Upper lobe of left lung (tissue), 6 donors: ENCODE data around the gene EPS15. TPM values are rescaled to one million over a fixed set of nuclear protein-coding genes. Genes with fewer than 3 reads are reported as not detected.
"Not testable (repeated sequence)": the region's sequence is repeated elsewhere in the genome, so short reads cannot be mapped to it uniquely, and the experiment has no call there.

ENCODE experiments used
- ATAC-seq, 2 donors: fragments of 200-7000 bp; cut with Tn5 transposase; one replicate each; pipeline ENCODE4 v1.9.1; 2022; ENCODE audit warnings: mild to moderate bottlenecking in 2 of 2, moderate library complexity in 2 of 2; ENCODE audit not compliant: low FRiP score in 2 of 2
- DNase-seq, 2 donors: peaks; one replicate each; pipeline ENCODE4 v3.0.0-alpha.2; 2019 to 2020
- H3K27ac ChIP-seq, 4 donors: fragments of 200-600 bp; sonication (generic); one replicate each; pipeline ENCODE4 v1.5.1; 2016 to 2019
- H3K27me3 ChIP-seq, 4 donors: fragments of 200-600 bp; sonication (generic); one replicate each; pipeline ENCODE4 v1.5.1; 2017 to 2019
- H3K36me3 ChIP-seq, 4 donors: fragments of 200-600 bp; sonication (generic); one replicate each; pipeline ENCODE4 v1.5.1; 2016 to 2019
- H3K4me1 ChIP-seq, 4 donors: fragments of 200-600 bp; sonication (generic); one replicate each; pipeline ENCODE4 v1.5.1; 2018 to 2019
- H3K4me3 ChIP-seq, 4 donors: fragments of 200-600 bp; sonication (generic); one replicate each; pipeline ENCODE4 v1.5.1; 2017 to 2019; ENCODE audit warnings: mild to moderate bottlenecking in 2 of 4, moderate library complexity in 1 of 4
- H3K9me3 ChIP-seq, 4 donors: fragments of 200-600 bp; sonication (generic); one replicate each; pipeline ENCODE4 v1.5.1; 2018 to 2019
- CTCF ChIP-seq, 6 experiments: fragments of 450-650 bp in 4 of 6; fragments of 200-600 bp in 2 of 6; sonication (generic) in 2 of 6; IDR thresholded peaks; one replicate each; pipeline ENCODE4 v1.5.1; 2016 to 2019; ENCODE audit warnings: antibody characterized with exemption in 6 of 6
- EP300 ChIP-seq, 4 donors: sonication (generic); formaldehyde crosslinking; IDR thresholded peaks; one replicate each; pipeline ENCODE4 v1.5.1; 2017; ENCODE audit warnings: antibody characterized with exemption in 4 of 4, control low read depth in 2 of 4
- POLR2A ChIP-seq, 4 donors: fragments of 450-650 bp; IDR thresholded peaks; one replicate each; pipeline ENCODE4 v1.5.1; 2016 to 2017; ENCODE audit warnings: antibody characterized with exemption in 4 of 4, mild to moderate bottlenecking in 2 of 4
- POLR2AphosphoS5 ChIP-seq, 2 donors: sonication (generic); formaldehyde crosslinking; IDR thresholded peaks; one replicate each; pipeline ENCODE4 v1.5.1; 2017; ENCODE audit warnings: antibody characterized with exemption in 2 of 2
- WGBS, 2 donors: methylation state at CpG; one replicate each; pipeline ENCODE4 v1.1.5; 2017 to 2018; 5-methylcytosine and 5-hydroxymethylcytosine counted together
- total RNA-seq, 6 donors: library from RNA; depleted of rRNA in 4 of 6; stranded (reverse); fragments of >200 nt in 4 of 6; gene quantifications; one replicate each; pipeline versions ENCODE4 v1.1.0 to v1.2.1, GENCODE V29; 2016 to 2021
- donor health status: DM: no; HTN: no; CAD: no; lungs with moderate emphysema.
- donor health status: DM: no; HTN: yes; CAD: no; lungs with severe emphysema.

Gene EPS15
- total RNA-seq, 6 donors from 2014 or later: 50.4 to 181 (median 73.3) TPM

GRCh38 chr1:51464828-51465227, 54.2 kb downstream of the EPS15 start:
- Histone ChIP-seq H3K4me1 (no peaks in the 10 kb centered on the region), H3K36me3 (peaks cover 0 to 52% (median 13%) of the 10 kb centered on the region in 4 donors), H3K9me3 (no peaks in the 10 kb centered on the region), H3K4me3 (no peak overlapping the region), H3K27me3 (no peaks in the 10 kb centered on the region), H3K27ac (no peak overlapping the region)
- no peak for ATAC-seq
- no peak for TF ChIP-seq POLR2A (IDR thresholded peaks at IDR 0.05)
- no peak for TF ChIP-seq CTCF (IDR thresholded peaks at IDR 0.05)
- TF ChIP-seq POLR2AphosphoS5 (IDR thresholded peaks at IDR 0.05): no peak
- TF ChIP-seq EP300 (IDR thresholded peaks at IDR 0.05): no peak
- 97 to 98% methylated on average over 3 of the region's 3 CpGs for WGBS, 2 donors
- DNase-seq: no peak

- Histone ChIP-seq H3K4me1 (no peaks in the 10 kb centered on the region), H3K36me3 (peaks cover 0 to 57% (median 15%) of the 10 kb centered on the region in 4 donors), H3K27me3 (no peaks in the 10 kb centered on the region), H3K4me3 (no peak overlapping the region), H3K27ac (no peak overlapping the region), H3K9me3 (no peaks in the 10 kb centered on the region)
- TF ChIP-seq POLR2AphosphoS5 (IDR thresholded peaks at IDR 0.05): no peak
- TF ChIP-seq POLR2A (IDR thresholded peaks at IDR 0.05): no peak
- no peak for TF ChIP-seq CTCF (IDR thresholded peaks at IDR 0.05)
- no peak for TF ChIP-seq EP300 (IDR thresholded peaks at IDR 0.05)
- no peak for ATAC-seq
- WGBS, 2 donors: 77 to 82% methylated on average over 1 of the region's 1 CpG
- no peak for DNase-seq
These were observed 55.5 kb downstream of the EPS15 start for GRCh38 chr1:51463561-51463960.

- not testable (repeated sequence) for H3K4me3 ChIP-seq, DNase-seq
- H3K36me3 ChIP-seq: peaks cover 3 to 53% (median 11%) of the 10 kb centered on the region in 4 donors
These were observed 56.8 kb downstream of the EPS15 start for GRCh38 chr1:51462289-51462688.

GRCh38 chr1:51454554-51454953, 64.5 kb downstream of the EPS15 start:
- Histone ChIP-seq H3K4me1 (peaks cover 0 to 6% (median 3%) of the 10 kb centered on the region in 4 donors), H3K36me3 (peaks cover 0 to 35% (median 8%) of the 10 kb centered on the region in 4 donors), H3K27ac (no peak overlapping the region), H3K9me3 (no peaks in the 10 kb centered on the region), H3K27me3 (no peaks in the 10 kb centered on the region), H3K4me3 (no peak overlapping the region)
- TF ChIP-seq CTCF (IDR thresholded peaks at IDR 0.05): no peak
- TF ChIP-seq POLR2A (IDR thresholded peaks at IDR 0.05): no peak
- no peak for TF ChIP-seq POLR2AphosphoS5 (IDR thresholded peaks at IDR 0.05)
- TF ChIP-seq EP300 (IDR thresholded peaks at IDR 0.05): no peak
- WGBS, 2 donors: 87 to 92% methylated on average over 4 of the region's 4 CpGs
- DNase-seq (no peak), ATAC-seq (no peak)

More at GRCh38 chr1:51462289-51462688, 56.8 kb downstream of the EPS15 start:
- WGBS, 2 donors: 60 to 77% methylated on average over 2 of the region's 2 CpGs
- H3K27ac ChIP-seq, H3K4me1 ChIP-seq, H3K27me3 ChIP-seq, ATAC-seq, H3K9me3 ChIP-seq: not testable (repeated sequence)

GRCh38 chr1:51453010-51453409, 66.1 kb downstream of the EPS15 start:
- 44 to 46% methylated on average over 2 of the region's 2 CpGs for WGBS, 2 donors
- Histone ChIP-seq H3K4me3 (no peak overlapping the region), H3K27me3 (no peaks in the 10 kb centered on the region), H3K4me1 (peaks cover 0 to 6% (median 3%) of the 10 kb centered on the region in 4 donors), H3K27ac (no peak overlapping the region), H3K36me3 (peaks cover 0 to 21% (median 2%) of the 10 kb centered on the region in 4 donors), H3K9me3 (no peaks in the 10 kb centered on the region)
- ATAC-seq (no peak), DNase-seq (no peak)
- TF ChIP-seq EP300 (IDR thresholded peaks at IDR 0.05) (no peak), POLR2AphosphoS5 (IDR thresholded peaks at IDR 0.05) (no peak), CTCF (IDR thresholded peaks at IDR 0.05) (no peak), POLR2A (IDR thresholded peaks at IDR 0.05) (no peak)

GRCh38 chr1:51448844-51449454, 70.1 kb downstream of the EPS15 start:
- 61 to 79% methylated on average over 1 of the region's 1 CpG for WGBS, 2 donors
- peaks cover 0 to 42% (median 8%) of the 10 kb centered on the region in 4 donors for H3K36me3 ChIP-seq
- not testable (repeated sequence) for H3K27ac ChIP-seq, DNase-seq, ATAC-seq, H3K4me3 ChIP-seq, H3K27me3 ChIP-seq, H3K9me3 ChIP-seq
- peaks cover 0 to 10% (median 7%) of the 10 kb centered on the region in 4 donors for H3K4me1 ChIP-seq
